Panc1 (cell line): ENCODE measurements around the gene ESF1.

Experiments
- CTCF ChIP-seq: fragments of 450-650 bp; IDR thresholded peaks from 2 replicates; pipeline ENCODE4 v1.5.1; 2017; ENCODE audit warnings: mild to moderate bottlenecking
- POLR2AphosphoS5 ChIP-seq: IDR thresholded peaks from 2 replicates; pipeline ENCODE4 v1.6.1; 2012; ENCODE audit warnings: mild to moderate bottlenecking, low read depth, low read length, moderate library complexity
- TF ChIP-seq, protein P1 (sequence below), 2 experiments: IDR thresholded peaks; 2 replicates each; pipeline ENCODE4 v1.6.1; 2011 to 2012; ENCODE audit warnings: low read depth in 2 of 2, control low read depth in 1 of 2, low read length in 1 of 2, mild to moderate bottlenecking in 1 of 2, moderate library complexity in 1 of 2; ENCODE audit not compliant: insufficient read depth in 1 of 2

- no peak for TF ChIP-seq CTCF
- no peak for TF ChIP-seq POLR2AphosphoS5
- TF ChIP-seq, protein P1, sequence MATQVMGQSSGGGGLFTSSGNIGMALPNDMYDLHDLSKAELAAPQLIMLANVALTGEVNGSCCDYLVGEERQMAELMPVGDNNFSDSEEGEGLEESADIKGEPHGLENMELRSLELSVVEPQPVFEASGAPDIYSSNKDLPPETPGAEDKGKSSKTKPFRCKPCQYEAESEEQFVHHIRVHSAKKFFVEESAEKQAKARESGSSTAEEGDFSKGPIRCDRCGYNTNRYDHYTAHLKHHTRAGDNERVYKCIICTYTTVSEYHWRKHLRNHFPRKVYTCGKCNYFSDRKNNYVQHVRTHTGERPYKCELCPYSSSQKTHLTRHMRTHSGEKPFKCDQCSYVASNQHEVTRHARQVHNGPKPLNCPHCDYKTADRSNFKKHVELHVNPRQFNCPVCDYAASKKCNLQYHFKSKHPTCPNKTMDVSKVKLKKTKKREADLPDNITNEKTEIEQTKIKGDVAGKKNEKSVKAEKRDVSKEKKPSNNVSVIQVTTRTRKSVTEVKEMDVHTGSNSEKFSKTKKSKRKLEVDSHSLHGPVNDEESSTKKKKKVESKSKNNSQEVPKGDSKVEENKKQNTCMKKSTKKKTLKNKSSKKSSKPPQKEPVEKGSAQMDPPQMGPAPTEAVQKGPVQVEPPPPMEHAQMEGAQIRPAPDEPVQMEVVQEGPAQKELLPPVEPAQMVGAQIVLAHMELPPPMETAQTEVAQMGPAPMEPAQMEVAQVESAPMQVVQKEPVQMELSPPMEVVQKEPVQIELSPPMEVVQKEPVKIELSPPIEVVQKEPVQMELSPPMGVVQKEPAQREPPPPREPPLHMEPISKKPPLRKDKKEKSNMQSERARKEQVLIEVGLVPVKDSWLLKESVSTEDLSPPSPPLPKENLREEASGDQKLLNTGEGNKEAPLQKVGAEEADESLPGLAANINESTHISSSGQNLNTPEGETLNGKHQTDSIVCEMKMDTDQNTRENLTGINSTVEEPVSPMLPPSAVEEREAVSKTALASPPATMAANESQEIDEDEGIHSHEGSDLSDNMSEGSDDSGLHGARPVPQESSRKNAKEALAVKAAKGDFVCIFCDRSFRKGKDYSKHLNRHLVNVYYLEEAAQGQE (IDR thresholded peaks at IDR 0.05; ENCODE audit: insufficient read depth in 1 of 2, low read depth in 2 of 2, low read length in 1 of 2): no peak
Observed at GRCh38 chr20:13701486-13701885, 83.2 kb downstream of the ESF1 start.
